HG03060 (cell line): Measurements from ENCODE around the gene ALDOB.

ENCODE experiments used
- ATAC-seq: cut with Tn5 transposase; IDR thresholded peaks from one replicate; pipeline ENCODE4 v1.9.1; 2021; ENCODE audit warnings: low read depth, moderate number of reproducible peaks; ENCODE audit not compliant: unreplicated experiment

ALDOB gene

GRCh38 chr9:101428909-101429308 lies 6.7 kb downstream of the ALDOB start:
- ATAC-seq: no peak

GRCh38 chr9:101427957-101428655 lies 7.5 kb downstream of the ALDOB start:
- ATAC-seq: peak; percentile 56

GRCh38 chr9:101427358-101427757 lies 8.2 kb downstream of the ALDOB start:
- ATAC-seq: no peak

GRCh38 chr9:101421653-101422065 lies 13.9 kb downstream of the ALDOB start:
- ATAC-seq: no peak

- ATAC-seq: no peak
These were observed 15.7 kb downstream of the ALDOB start for GRCh38 chr9:101419863-101420262.

- no peak for ATAC-seq
These were observed 16.8 kb downstream of the ALDOB start for GRCh38 chr9:101418518-101419430.

GRCh38 chr9:101417977-101418376 lies 17.6 kb downstream of the ALDOB start:
- ATAC-seq: no peak

GRCh38 chr9:101417389-101417788 lies 18.2 kb downstream of the ALDOB start:
- no peak for ATAC-seq

GRCh38 chr9:101415578-101415977 lies 20.0 kb downstream of the ALDOB start:
- ATAC-seq: no peak

GRCh38 chr9:101414839-101415238 lies 20.7 kb downstream of the ALDOB start:
- ATAC-seq: no peak

GRCh38 chr9:101409079-101409477 lies 26.5 kb downstream of the ALDOB start:
- ATAC-seq: no peak

- no peak for ATAC-seq
These were observed 27.0 kb downstream of the ALDOB start for GRCh38 chr9:101408374-101409078.

GRCh38 chr9:101403516-101404285 lies 31.9 kb downstream of the ALDOB start:
- no peak for ATAC-seq

GRCh38 chr9:101400120-101400519 lies 35.5 kb downstream of the ALDOB start:
- no peak for ATAC-seq

- ATAC-seq: no peak
These were observed 36.0 kb downstream of the ALDOB start for GRCh38 chr9:101399643-101399970.

- ATAC-seq: no peak
These were observed 36.5 kb downstream of the ALDOB start for GRCh38 chr9:101398930-101399642.

GRCh38 chr9:101398068-101398929 lies 37.3 kb downstream of the ALDOB start, which contains the start of the genes MRPL50 and ZNF189:
TSS of gene MRPL50 (minus strand) at chr9:101398618. CDS start at chr9:101398592, 26 bp downstream.
TSS of gene ZNF189 (plus strand) at chr9:101398851. CDS start at chr9:101399157, 306 bp downstream.
- ATAC-seq: peak; percentile 99

GRCh38 chr9:101397746-101398067 lies 37.9 kb downstream of the ALDOB start:
- ATAC-seq: no peak

GRCh38 chr9:101394687-101395086 lies 40.9 kb downstream of the ALDOB start:
- no peak for ATAC-seq
